ENCODE results near the gene HK2.
"Not testable (repeated sequence)": the region's sequence is repeated elsewhere in the genome, so short reads cannot be mapped to it uniquely, and the experiment has no call there.

Gene HK2

DNA sequence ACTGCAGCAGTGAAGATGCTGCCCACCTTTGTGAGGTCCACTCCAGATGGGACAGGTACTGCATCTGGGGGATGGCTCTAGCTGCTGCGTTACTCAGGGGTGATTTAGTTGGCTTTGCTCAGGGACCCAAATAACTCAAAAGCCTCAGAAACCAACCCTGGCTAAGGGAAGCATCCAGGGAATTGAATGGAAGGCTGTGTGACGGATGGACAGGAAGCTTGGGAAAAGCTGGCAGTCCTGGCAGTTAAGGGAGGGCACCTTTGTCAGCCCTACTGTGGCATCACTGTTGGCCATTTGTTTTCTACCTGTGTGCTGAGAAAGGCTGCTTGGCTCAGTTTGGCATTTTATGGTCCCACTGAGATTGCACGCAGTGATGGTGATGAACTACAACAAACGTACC, 20.5 kb downstream of the HK2 start:
- H3K27ac ChIP-seq = no peak overlapping the region
- TF ChIP-seq, protein P1, sequence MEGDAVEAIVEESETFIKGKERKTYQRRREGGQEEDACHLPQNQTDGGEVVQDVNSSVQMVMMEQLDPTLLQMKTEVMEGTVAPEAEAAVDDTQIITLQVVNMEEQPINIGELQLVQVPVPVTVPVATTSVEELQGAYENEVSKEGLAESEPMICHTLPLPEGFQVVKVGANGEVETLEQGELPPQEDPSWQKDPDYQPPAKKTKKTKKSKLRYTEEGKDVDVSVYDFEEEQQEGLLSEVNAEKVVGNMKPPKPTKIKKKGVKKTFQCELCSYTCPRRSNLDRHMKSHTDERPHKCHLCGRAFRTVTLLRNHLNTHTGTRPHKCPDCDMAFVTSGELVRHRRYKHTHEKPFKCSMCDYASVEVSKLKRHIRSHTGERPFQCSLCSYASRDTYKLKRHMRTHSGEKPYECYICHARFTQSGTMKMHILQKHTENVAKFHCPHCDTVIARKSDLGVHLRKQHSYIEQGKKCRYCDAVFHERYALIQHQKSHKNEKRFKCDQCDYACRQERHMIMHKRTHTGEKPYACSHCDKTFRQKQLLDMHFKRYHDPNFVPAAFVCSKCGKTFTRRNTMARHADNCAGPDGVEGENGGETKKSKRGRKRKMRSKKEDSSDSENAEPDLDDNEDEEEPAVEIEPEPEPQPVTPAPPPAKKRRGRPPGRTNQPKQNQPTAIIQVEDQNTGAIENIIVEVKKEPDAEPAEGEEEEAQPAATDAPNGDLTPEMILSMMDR (IDR thresholded peaks at IDR 0.05) = no peak
- DNase-seq = no peak
- H3K9me3 ChIP-seq = no peaks in the 10 kb centered on the region
- no peak overlapping the region for H3K4me3 ChIP-seq
- H3K27me3 ChIP-seq = no peaks in the 10 kb centered on the region
- intact Hi-C loops (cut with DNase I; ENCODE audit: low total_unique reads) = no loop called here
- peaks cover 0 to 15% (median 3%) of the 10 kb centered on the region in 4 donors for H3K4me1 ChIP-seq
- peaks cover 0 to 22% (median 22%) of the 10 kb centered on the region in 3 donors for H3K36me3 ChIP-seq

DNA sequence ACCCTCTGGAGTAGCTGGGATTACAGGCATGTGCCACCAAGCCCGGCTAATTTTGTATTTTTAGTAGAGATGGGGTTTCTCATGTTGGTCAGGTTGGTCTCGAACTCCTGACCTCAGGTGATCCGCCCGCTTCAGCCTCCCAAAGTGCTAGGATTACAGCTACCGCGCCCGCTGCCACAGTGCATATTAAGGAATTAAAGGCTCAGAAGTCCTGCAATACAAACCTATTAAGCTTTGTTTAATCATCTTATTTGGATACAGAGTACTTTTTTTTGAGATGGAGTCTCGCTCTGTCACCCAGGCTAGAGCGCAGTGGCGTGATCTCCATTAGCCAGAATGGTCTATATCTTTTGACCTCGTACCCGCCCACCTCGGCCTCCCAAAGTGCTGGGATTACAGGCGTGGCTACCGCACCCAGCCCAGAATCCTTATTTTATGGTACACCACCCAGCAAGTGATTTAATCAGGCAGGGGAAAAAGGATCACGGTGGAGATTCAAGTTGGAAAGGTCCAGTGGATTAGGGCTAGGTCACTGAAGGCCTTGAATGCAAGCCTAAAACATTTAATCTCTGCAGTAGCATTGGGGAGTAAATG, 21.3 kb downstream of the HK2 start:
- intact Hi-C loops (cut with DNase I; ENCODE audit: low total_unique reads); H3K27ac ChIP-seq; DNase-seq; H3K9me3 ChIP-seq; H3K27me3 ChIP-seq; H3K4me3 ChIP-seq: not testable (repeated sequence)
- H3K4me1 ChIP-seq = peaks cover 0 to 15% (median 3%) of the 10 kb centered on the region in 4 donors
- H3K36me3 ChIP-seq = peaks cover 0 to 22% (median 22%) of the 10 kb centered on the region in 3 donors

DNA sequence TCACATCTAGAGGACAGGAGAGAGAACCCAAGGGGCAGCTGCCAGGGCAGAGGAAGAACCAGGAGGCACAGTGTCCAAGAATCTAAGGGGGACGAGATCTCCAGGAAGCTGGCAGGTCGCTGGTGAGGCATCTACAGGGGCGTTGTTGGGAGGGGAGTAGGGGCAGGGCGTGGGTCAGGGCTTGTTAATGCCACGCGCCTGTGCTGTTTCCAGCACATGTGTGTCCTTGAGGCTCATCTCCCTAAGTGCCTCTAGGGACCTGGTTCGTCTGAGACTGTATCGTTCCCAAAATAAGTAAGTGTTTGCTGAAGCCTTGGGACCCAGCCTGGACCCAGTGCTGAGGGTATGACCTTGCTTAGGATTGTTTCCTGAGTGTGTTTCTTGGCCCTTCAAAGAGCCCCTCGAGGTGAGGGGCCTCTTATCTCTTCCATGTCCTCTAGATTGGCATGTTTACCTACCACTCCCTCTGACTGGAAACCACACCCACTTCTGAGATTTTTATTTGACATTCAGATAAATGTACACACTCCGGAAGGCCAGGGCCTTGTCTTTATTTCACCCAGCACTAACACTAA, 22.2 kb downstream of the HK2 start:
- intact Hi-C loops (cut with DNase I; ENCODE audit: low total_unique reads) = no loop called here
- H3K9me3 ChIP-seq = no peaks in the 10 kb centered on the region
- no peak overlapping the region for H3K27ac ChIP-seq
- no peaks in the 10 kb centered on the region for H3K27me3 ChIP-seq
- H3K36me3 ChIP-seq = peaks cover 0 to 22% (median 22%) of the 10 kb centered on the region in 3 donors
- no peak for DNase-seq
- TF ChIP-seq, protein P1 (IDR thresholded peaks at IDR 0.05) = no peak
- H3K4me3 ChIP-seq = no peak overlapping the region
- H3K4me1 ChIP-seq = peaks cover 0 to 13% (median 3%) of the 10 kb centered on the region in 4 donors

GRCh38 chr2:74856599-74856998, 22.7 kb downstream of the HK2 start:
- intact Hi-C loops (cut with DNase I; ENCODE audit: low total_unique reads) = no loop called here
- H3K27ac ChIP-seq = no peak overlapping the region

GRCh38 chr2:74857215-74857614, 23.3 kb downstream of the HK2 start:
- intact Hi-C loops (cut with DNase I; ENCODE audit: low total_unique reads) = no loop called here
- Histone ChIP-seq H3K36me3 (peaks cover 0 to 22% (median 22%) of the 10 kb centered on the region in 3 donors), H3K4me3 (no peak overlapping the region), H3K27ac (no peak overlapping the region), H3K4me1 (peaks cover 0 to 13% (median 0%) of the 10 kb centered on the region in 4 donors), H3K9me3 (no peaks in the 10 kb centered on the region), H3K27me3 (no peaks in the 10 kb centered on the region)
- no peak for DNase-seq
- TF ChIP-seq, protein P1 (IDR thresholded peaks at IDR 0.05) = no peak

More at GRCh38 chr2:74856599-74856998, 22.7 kb downstream of the HK2 start:
- Histone ChIP-seq H3K36me3 (peaks cover 0 to 22% (median 22%) of the 10 kb centered on the region in 3 donors), H3K9me3 (no peaks in the 10 kb centered on the region), H3K27me3 (no peaks in the 10 kb centered on the region), H3K4me3 (no peak overlapping the region), H3K4me1 (peaks cover 0 to 13% (median under 1%) of the 10 kb centered on the region in 4 donors)
- TF ChIP-seq, protein P1 (IDR thresholded peaks at IDR 0.05) = no peak
- no peak for DNase-seq

- Histone ChIP-seq H3K9me3 (no peaks in the 10 kb centered on the region), H3K27ac (no peak overlapping the region), H3K27me3 (no peaks in the 10 kb centered on the region), H3K4me3 (no peak overlapping the region), H3K36me3 (peaks cover 0 to 22% (median 22%) of the 10 kb centered on the region in 3 donors), H3K4me1 (peaks cover 0 to 13% (median 0%) of the 10 kb centered on the region in 4 donors)
- no peak for DNase-seq
- TF ChIP-seq, protein P1 (IDR thresholded peaks at IDR 0.05) = no peak
- intact Hi-C loops (cut with DNase I; ENCODE audit: low total_unique reads) = no loop called here
Measured at GRCh38 chr2:74857725-74858124, 23.8 kb downstream of the HK2 start.

All from tibial artery (tissue), 4 donors.